Measurements from ENCODE around the gene ABCC8. TPM values are rescaled to one million over a fixed set of nuclear protein-coding genes. Genes with fewer than 3 reads are reported as not detected.

Gene ABCC8
- total RNA-seq, 1 experiment from 2014 or later = 2.4 TPM

- Histone ChIP-seq H2BK15ac (ENCODE audit: low read depth, low read length) (no peak overlapping the region), H3K27me3 (ENCODE audit: insufficient read depth, low read length) (peaks cover 17% of the 10 kb centered on the region; the same call in 1 of the 2 replicates), H2BK5ac (ENCODE audit: insufficient read length, low read length) (no peak overlapping the region), H3K56ac (ENCODE audit: insufficient read length, low read depth, low read length) (no peak overlapping the region), H3K9me3 (ENCODE audit: control insufficient read depth, low read depth, low read length) (no peaks in the 10 kb centered on the region), H2AFZ (ENCODE audit: low read length) (no peak overlapping the region), H3K4me1 (ENCODE audit: insufficient read depth, low read length) (no peaks in the 10 kb centered on the region), H3K4ac (ENCODE audit: low read depth, low read length) (no peak overlapping the region), H2BK12ac (ENCODE audit: insufficient read length, low read depth, low read length) (no peak overlapping the region), H2BK120ac (ENCODE audit: low read depth, low read length, poor library complexity, severe bottlenecking) (no peak overlapping the region), H3K27ac (ENCODE audit: insufficient read length, low read depth, low read length) (no peak overlapping the region), H3K23me2 (ENCODE audit: insufficient read length, low read depth, low read length, poor library complexity, severe bottlenecking) (peaks cover 10% of the 10 kb centered on the region), H3K18ac (ENCODE audit: insufficient read length, low read depth, low read length) (no peak overlapping the region), H4K8ac (replicated peaks; ENCODE audit: insufficient read length, low read depth, low read length) (no peak overlapping the region), H4K5ac (ENCODE audit: insufficient read length, low read depth, low read length) (no peak overlapping the region), H3K14ac (ENCODE audit: insufficient read depth, low read length) (no peak overlapping the region), H3K79me1 (ENCODE audit: insufficient read depth, low read depth, low read length, poor library complexity, severe bottlenecking) (no peaks in the 10 kb centered on the region), H3K23ac (ENCODE audit: insufficient read length, low read depth, low read length) (no peak overlapping the region), H2BK20ac (ENCODE audit: low read depth, low read length, poor library complexity, severe bottlenecking) (no peak overlapping the region), H3K79me2 (ENCODE audit: insufficient read depth, low read length) (no peaks in the 10 kb centered on the region), H4K91ac (ENCODE audit: insufficient read length, low read depth, low read length) (no peak overlapping the region), H3T11ph (ENCODE audit: low read length) (no peak overlapping the region), H2AK5ac (ENCODE audit: insufficient read length, low read length) (no peak overlapping the region), H4K20me1 (ENCODE audit: control insufficient read depth, insufficient read depth, insufficient read length) (peaks cover 2% of the 10 kb centered on the region), H3K4me2 (ENCODE audit: insufficient read depth, insufficient read length, low read length) (no peak overlapping the region), H3K9ac (ENCODE audit: extremely low read depth, insufficient read length, low read length) (no peak overlapping the region)
- peaks cover 0 to 1% (median 0%) of the 10 kb centered on the region in 3 experiments; a peak in 2 of 7 replicates for H3K36me3 Mint-ChIP-seq (ENCODE audit: insufficient read depth in 1 of 3, low read depth in 3 of 3)
- H3K27me3 Mint-ChIP-seq (ENCODE audit: low read depth) = peaks cover 46% of the 10 kb centered on the region
- WGBS (ENCODE audit: extremely low coverage, insufficient read length, low lambda C conversion rate) = no CpG with 5 or more reads among the region's 3 CpGs
- no peak overlapping the region for H3K27ac Mint-ChIP-seq
- peaks cover 20 to 23% of the 10 kb centered on the region in 2 experiments for H3K4me1 Mint-ChIP-seq
- H3K9me3 Mint-ChIP-seq = no peaks in the 10 kb centered on the region
- no peak for DNase-seq
- H3K4me3 Mint-ChIP-seq = no peak overlapping the region
- TF ChIP-seq CTCF (conservative IDR thresholded peaks at IDR 0.05) = no peak
These were observed 5.1 kb downstream of the ABCC8 start for GRCh38 chr11:17471501-17471900.

Data from H9 (cell line).